ENCODE data around the gene TMEM91.

The TMEM91 gene

GRCh38 chr19:41424335-41425173 is 48.2 kb downstream of the TMEM91 start:
- Mint-ChIP-seq H3K9me3 (no peaks in the 10 kb centered on the region), H3K36me3 (ENCODE audit: low read depth) (peaks cover 18% of the 10 kb centered on the region), H3K4me1 (peaks cover 35% of the 10 kb centered on the region), H3K27ac (no peak overlapping the region), H3K4me3 (no peak overlapping the region), H3K27me3 (ENCODE audit: low read depth, poor library complexity) (no peaks in the 10 kb centered on the region)
- no peak for TF ChIP-seq CTCF (IDR thresholded peaks at IDR 0.05)
- DNase-seq, result no peak

DNA sequence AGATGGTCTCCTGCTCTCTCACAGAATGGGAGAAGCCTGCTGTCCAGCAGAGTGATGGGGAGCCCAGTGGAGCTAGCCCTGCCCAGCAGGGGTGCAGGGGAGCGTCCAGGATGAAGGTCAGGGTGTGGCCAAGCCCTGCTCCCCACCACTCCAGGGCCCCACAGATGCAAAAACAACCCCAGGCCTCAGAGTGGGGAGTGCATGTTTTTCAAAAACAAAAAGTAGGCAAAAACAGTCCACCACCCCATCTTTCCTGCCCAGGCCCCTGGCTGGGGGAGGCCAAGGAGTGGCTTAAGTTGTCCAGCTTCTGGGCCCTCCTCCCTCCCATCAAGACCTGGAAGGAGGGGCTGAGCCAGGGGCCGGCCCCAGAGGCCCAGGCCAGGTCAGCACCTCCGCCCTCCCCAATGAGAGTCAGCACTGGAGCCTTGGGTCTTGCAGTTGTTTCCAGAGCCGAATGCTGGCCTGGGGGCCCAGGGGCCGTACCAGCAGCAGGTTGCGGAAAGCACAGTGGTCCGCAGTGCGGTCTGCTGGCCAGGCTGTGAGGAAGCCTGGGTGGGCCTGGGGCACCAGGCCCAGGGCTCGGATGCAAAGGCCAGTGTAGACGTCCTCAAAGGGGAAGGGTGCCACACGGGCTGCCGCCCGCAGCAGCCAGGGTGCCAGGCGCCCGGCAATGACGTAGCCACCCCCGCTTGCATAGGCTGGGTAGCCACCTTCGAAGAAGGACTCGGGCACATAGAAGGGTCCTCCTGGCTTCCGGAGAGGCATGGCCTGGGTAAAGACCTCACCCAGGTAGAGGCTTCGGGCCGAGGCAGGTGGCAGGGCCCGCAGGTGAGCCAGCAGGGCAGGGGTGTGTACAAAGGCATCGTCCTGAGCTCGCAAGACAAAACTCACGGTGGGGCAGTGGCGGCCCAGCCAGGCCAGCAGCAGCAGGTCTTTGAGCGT is 49.1 kb downstream of the TMEM91 start:
- Mint-ChIP-seq H3K36me3 (ENCODE audit: low read depth) (peaks cover 12% of the 10 kb centered on the region), H3K27ac (no peak overlapping the region), H3K4me3 (peak overlapping the region; percentile 45), H3K27me3 (ENCODE audit: low read depth, poor library complexity) (no peaks in the 10 kb centered on the region), H3K9me3 (no peaks in the 10 kb centered on the region), H3K4me1 (peaks cover 35% of the 10 kb centered on the region)
- DNase-seq, result no peak
- no peak for TF ChIP-seq CTCF (IDR thresholded peaks at IDR 0.05)

- no peak for DNase-seq
- Mint-ChIP-seq H3K27ac (peak overlapping the region; percentile 68), H3K36me3 (ENCODE audit: low read depth) (peaks cover 13% of the 10 kb centered on the region), H3K4me1 (peaks cover 41% of the 10 kb centered on the region), H3K4me3 (peak overlapping the region; percentile 85), H3K9me3 (no peaks in the 10 kb centered on the region), H3K27me3 (ENCODE audit: low read depth, poor library complexity) (no peaks in the 10 kb centered on the region)
- no peak for TF ChIP-seq CTCF (IDR thresholded peaks at IDR 0.05)
Measured at GRCh38 chr19:41426116-41426841, 49.9 kb downstream of the TMEM91 start.

- Mint-ChIP-seq H3K4me1 (peaks cover 49% of the 10 kb centered on the region), H3K27ac (peak within 1 kb of the TSS; percentile 80), H3K36me3 (ENCODE audit: low read depth) (peaks cover 7% of the 10 kb centered on the region), H3K9me3 (no peaks in the 10 kb centered on the region), H3K27me3 (ENCODE audit: low read depth, poor library complexity) (no peaks in the 10 kb centered on the region), H3K4me3 (peak within 1 kb of the TSS; percentile 85)
- peak; percentile 86 for DNase-seq
- no peak for TF ChIP-seq CTCF (IDR thresholded peaks at IDR 0.05)
Measured at GRCh38 chr19:41426952-41427646, 50.8 kb downstream of the TMEM91 start, which contains the start of gene B3GNT8. Gene B3GNT8, minus strand, starts transcription at chr19:41427374. Its CDS starts 596 bp downstream, at chr19:41426778.
